NCI-H2171 treated with DMSO at 0.1 percent for 48 hours (cell line): ENCODE data around the gene TACR1.
"Not testable (repeated sequence)": the region's sequence is repeated elsewhere in the genome, so short reads cannot be mapped to it uniquely, and the experiment has no call there.

ENCODE experiments used
- DNase-seq: peaks from one replicate; lab custom pipeline; 2025; lab: John Stamatoyannopoulos, UW

TACR1 gene

DNA sequence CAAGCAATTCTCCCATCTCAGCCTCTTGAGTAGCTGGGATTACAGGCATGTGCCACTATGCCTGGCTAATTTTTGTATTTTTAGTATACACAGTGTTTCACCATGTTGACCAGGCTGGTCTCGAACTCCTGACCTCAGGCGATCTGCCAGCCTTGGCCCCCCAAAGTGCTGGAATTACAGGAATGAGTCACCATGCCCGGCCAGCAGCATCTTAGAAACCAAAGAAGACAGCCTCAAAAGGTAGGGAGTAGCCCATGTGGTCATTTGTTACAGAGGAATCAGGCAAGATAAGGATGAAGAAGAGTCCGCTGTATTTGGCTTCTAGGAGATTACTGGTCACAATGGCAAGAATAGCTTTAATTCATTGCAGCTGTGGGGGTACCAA, 53.1 kb downstream of the TACR1 start:
- DNase-seq: not testable (repeated sequence)

DNA sequence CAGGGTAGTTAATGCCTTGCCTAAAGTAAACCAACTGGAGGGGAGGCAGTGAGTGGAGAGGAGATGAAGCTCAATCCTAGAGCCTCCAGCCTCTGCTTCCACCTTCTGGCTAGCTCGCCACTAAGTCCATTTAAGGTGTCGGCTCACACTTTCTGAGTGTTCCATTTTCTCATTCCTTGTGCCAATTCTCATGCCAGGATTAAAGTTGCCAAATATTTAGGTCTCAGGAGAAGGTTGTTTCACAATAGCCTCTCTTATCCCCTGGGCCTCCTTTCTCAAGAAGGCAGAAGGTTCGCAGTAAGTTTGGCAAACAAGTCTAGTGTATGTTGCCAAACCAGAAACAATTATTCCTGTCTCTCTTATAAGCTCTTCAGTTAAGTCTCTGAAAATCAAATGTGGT, 57.2 kb downstream of the TACR1 start:
- no peak for DNase-seq

DNA sequence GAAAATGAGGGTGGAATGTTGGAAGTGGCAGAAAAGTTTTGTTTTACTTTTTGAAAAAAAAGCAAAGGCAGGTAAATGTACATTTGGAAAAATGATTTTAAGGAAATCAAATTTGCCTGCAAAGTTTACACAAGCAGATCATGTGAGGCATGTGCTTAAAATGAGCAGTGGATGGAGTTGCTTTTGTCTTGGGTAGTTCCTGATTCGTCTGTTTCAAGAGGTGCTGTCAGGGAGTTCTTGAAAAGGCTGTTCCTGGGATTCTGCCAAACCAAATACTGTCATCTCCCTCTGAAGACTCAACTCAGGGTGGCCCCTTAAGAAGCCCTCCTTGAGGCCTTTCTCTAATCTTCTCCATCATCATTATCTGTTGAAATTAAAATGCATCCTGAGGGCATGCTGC, 59.0 kb downstream of the TACR1 start:
- no peak for DNase-seq

- no peak for DNase-seq
Observed at GRCh38 chr2:75139171-75139570, 60.1 kb downstream of the TACR1 start.

- DNase-seq: no peak
Observed at GRCh38 chr2:75138528-75138927, 60.8 kb downstream of the TACR1 start.

DNA sequence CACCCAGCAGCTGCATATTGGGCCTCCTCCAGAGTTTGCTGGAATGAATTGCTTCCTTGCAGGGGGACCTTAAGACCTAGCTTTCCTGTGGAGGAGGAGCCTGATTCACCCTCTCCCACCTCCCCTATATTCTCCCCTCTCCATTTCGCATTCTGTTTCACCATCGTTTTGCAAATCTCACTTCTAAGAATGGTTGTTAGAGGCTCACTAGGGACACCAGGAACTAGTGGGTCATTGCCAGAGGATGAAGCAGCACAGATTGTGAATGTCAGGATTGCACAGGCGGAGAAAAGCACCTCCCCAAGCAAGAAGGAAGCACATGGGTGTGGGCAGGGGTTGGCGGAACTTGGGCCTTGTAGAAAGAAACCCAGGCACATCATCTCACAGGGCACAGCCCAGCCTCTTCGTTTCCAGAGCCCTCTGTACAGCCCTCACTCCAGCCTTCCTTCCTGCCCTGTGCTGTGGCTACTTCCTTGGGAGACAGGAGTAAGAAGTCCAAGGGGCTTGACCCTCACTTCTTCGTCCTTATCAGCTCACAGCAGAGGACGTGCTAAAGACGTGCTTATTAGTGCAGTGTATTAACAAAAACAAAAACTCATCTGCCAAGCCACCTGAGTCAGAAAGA, 63.4 kb downstream of the TACR1 start:
- DNase-seq: no peak

GRCh38 chr2:75134860-75135259, 64.5 kb downstream of the TACR1 start:
- no peak for DNase-seq

- DNase-seq: no peak
Observed at GRCh38 chr2:75133621-75134570, 65.4 kb downstream of the TACR1 start.

- DNase-seq: peak; percentile 85
Observed at GRCh38 chr2:75130171-75130570, 69.1 kb downstream of the TACR1 start.

DNA sequence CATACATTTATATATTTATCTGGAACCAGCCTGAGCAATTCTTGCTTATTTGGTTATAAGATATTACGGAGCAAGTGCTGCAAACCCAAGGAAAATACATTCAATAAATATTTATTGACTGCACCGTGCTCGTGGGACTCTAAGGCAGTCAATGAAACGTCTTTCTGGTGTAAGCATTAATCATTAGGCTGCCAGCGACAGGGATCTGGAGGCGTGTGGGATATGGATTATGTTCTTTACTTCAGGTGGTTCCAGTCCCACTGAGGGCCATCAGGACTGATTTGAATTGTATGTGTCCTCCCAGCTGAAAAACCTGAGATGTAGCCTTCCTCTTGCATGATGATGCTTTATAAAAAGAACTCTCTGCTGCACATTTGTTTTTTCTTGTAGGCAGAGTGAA, 75.4 kb downstream of the TACR1 start:
- DNase-seq: no peak

DNA sequence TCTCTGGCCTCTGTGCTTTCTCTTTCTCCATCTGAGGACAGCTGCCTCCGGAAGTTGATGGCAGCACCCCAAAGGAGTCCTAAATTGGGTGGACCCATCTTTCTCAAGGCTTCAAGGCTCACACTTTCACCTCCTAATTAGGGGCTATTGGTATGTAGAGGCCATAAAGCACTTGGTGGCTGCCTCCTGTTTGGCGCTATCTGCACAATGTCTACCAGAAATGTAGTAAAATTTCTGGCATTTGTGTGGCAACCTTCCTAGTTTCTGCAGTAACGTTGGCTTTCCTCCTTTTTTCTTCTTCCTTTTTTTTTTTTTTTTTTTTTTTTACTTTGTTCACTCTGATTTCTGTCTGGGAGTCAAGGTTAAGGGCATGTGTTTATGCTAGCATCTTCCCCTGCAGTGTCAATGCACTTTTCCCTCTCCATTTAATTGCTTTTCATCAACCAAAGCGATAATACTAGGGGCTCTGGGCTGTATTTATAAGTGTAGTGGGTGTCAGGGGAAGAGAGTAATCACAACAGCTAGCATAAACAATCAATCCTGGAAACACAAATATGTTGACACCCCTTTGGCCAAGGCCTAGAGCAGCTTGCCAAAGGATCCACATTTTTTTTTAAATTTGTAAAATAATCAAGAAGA, 86.0 kb downstream of the TACR1 start:
- no peak for DNase-seq

GRCh38 chr2:75108937-75109482, 90.3 kb downstream of the TACR1 start:
- no peak for DNase-seq

- DNase-seq: no peak
Observed at GRCh38 chr2:75102011-75102410, 97.3 kb downstream of the TACR1 start.

- no peak for DNase-seq
Observed at GRCh38 chr2:75100801-75101151, 98.5 kb downstream of the TACR1 start.

DNA sequence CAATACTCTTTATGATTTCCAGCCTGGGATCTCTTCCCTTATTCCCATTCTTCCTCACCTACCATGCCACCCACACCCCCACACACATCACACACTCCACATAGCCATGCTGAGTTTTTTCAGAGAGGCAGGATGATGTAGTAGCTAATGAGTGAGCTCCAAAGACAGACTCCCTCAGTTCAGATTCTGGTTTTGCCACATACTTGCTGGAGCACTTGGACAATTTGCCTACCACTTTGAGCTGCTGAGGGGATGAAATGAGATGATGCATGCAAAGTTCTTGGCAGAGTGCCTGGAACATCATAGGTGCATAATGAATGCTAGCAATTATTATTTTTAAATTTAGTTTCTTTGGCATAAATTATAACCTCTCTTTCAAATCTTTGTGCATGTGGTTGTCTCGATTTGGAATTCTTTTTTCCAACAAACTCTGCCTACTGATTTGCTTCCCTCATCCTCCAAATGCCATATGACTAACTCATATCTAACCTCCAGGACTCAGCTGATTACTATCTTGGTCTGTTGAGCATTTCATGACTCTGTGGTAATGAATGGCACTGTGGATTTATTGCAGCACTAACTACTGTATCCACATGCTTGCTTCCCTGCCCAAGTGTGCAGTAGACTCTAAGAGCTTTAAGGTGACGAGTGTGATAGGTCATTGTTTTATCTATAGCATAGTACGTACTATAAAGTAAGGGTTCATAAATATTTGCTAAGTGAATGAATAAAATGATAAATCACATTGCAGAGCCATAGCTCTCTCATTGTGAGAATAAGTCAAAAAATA, 99.1 kb downstream of the TACR1 start:
- peak; percentile 22 for DNase-seq

DNA sequence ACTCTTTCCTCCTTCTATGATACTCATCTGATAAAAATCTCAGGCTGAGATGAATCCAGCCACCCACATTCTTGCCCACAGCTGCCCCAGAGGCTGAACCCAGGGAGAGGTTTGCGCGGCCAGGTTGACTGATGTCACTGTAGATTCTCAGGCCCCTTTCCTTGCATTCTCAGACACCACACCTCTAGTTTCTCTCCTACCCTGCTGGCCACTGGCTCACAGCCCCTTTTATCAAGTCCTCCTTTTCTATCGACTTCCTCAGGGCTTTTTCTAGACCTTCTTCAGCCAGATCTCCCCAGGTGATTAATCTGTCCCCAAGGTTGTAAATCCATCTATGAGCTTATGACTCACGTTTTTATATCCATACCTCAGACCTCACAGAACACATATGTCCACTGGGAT, 99.8 kb downstream of the TACR1 start:
- no peak for DNase-seq

GRCh38 chr2:75098856-75099255, 100.5 kb downstream of the TACR1 start:
- peak; percentile 21 for DNase-seq

- no peak for DNase-seq
Observed at GRCh38 chr2:75097831-75098230, 101.5 kb downstream of the TACR1 start.

DNA sequence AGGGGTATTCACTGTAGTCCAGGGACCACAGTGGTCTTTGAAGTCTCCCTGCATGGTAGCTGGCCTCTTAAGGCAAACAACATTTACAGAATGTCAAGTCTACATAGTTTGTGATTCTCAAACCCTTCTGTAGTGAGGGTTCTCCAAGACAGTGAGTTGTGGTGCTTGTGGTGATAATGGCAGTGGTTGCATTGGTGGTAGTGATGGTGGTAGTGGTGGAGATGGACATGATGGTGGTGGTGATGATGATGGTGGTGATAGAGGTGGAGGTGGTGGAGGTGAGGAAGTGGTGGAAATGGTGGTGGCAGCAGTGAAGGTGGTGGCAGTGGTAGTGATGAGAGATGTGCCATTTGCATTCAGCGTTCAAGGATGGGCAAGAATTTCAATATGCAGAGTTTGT, 104.9 kb downstream of the TACR1 start:
- no peak for DNase-seq

GRCh38 chr2:75090770-75091515, 108.4 kb downstream of the TACR1 start:
- DNase-seq: no peak

DNA sequence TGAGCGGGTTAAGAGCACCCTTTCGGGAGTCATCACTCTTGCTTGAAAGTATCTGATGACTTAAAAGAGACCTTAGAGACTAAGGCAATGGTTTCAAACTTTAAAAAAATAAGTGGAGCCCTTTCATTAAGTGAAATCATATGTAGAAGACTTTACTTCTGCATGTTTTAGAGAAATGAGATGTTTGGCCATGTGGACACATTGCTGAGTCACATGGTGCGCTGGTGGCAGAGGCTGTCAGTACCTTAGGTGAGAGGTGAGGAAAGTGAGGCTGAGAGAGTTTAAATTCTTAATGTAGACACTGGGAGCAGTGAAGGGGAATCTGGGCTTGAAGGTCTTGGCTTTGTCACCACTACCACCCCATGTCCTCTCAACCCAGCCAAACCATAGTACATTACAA, 109.8 kb downstream of the TACR1 start:
- no peak for DNase-seq
